MCF 10A (cell line): ENCODE results near the gene RMRP. TPM values are rescaled to one million over a fixed set of nuclear protein-coding genes. Genes with fewer than 3 reads are reported as not detected.

Experiments used
- BruUV-seq: library from RNA; stranded (reverse); fragments of 400-500 nt; replicated peaks from 2 replicates; lab custom pipeline; 2021; lab: Mats Ljungman, UMichigan
- CTCF ChIA-PET: fragments of 300-600 bp; sonication (Branson Sonifier 250); formaldehyde crosslinking; extraction: SDS; loops from one replicate; lab custom pipeline; 2021; ENCODE audit warnings: antibody characterized with exemption, inconsistent platforms; lab: Yijun Ruan, JAX
- POLR2A ChIA-PET: fragments of 300-600, 350-650 bp; sonication (Branson Sonifier 250); formaldehyde crosslinking; extraction: SDS; loops from one replicate; lab custom pipeline; 2020; ENCODE audit warnings: antibody characterized with exemption, inconsistent platforms; lab: Yijun Ruan, JAX
- DNase-seq: peaks from one replicate; pipeline ENCODE4 v3.0.0-alpha.2; 2018; ENCODE audit not compliant: unreplicated experiment
- H3K27ac Mint-ChIP-seq: one replicate; pipeline ENCODE4 v1.8.0; 2022; ENCODE audit warnings: mild to moderate bottlenecking, low read depth, mixed read lengths; ENCODE audit not compliant: unreplicated experiment
- H3K27me3 Mint-ChIP-seq: one replicate; pipeline ENCODE4 v1.8.0; 2022; ENCODE audit warnings: mixed read lengths; ENCODE audit not compliant: insufficient read depth, unreplicated experiment
- H3K36me3 Mint-ChIP-seq: one replicate; pipeline ENCODE4 v1.8.0; 2022; ENCODE audit warnings: mild to moderate bottlenecking, moderate library complexity, mixed read lengths; ENCODE audit not compliant: insufficient read depth, unreplicated experiment
- H3K4me1 Mint-ChIP-seq: one replicate; pipeline ENCODE4 v1.8.0; 2022; ENCODE audit warnings: mixed read lengths; ENCODE audit not compliant: insufficient read depth, unreplicated experiment
- H3K4me3 Mint-ChIP-seq: one replicate; pipeline ENCODE4 v1.8.0; 2022; ENCODE audit warnings: mild to moderate bottlenecking, moderate library complexity, mixed read lengths; ENCODE audit not compliant: unreplicated experiment
- H3K9me3 Mint-ChIP-seq: one replicate; pipeline ENCODE4 v1.8.0; 2022; ENCODE audit warnings: mixed read lengths; ENCODE audit not compliant: unreplicated experiment
- intact Hi-C: fragments of 100-400 bp; cut with micrococcal nuclease; formaldehyde crosslinking; loops from 2 replicates; pipeline ENCODE4 v1.14.1; 2022
- total RNA-seq: library from RNA; stranded (reverse); gene quantifications from 2 replicates; pipeline ENCODE4 v1.2.3, GENCODE V29; 2022
- TF ChIP-seq, protein P1 (sequence below): fragments of 200-600 bp; IDR thresholded peaks from one replicate; pipeline ENCODE4 v1.8.0; 2022; ENCODE audit warnings: antibody characterized with exemption, mild to moderate bottlenecking; ENCODE audit not compliant: unreplicated experiment

Gene RMRP
- total RNA-seq, 1 experiment from 2014 or later = 13,245 TPM

DNA sequence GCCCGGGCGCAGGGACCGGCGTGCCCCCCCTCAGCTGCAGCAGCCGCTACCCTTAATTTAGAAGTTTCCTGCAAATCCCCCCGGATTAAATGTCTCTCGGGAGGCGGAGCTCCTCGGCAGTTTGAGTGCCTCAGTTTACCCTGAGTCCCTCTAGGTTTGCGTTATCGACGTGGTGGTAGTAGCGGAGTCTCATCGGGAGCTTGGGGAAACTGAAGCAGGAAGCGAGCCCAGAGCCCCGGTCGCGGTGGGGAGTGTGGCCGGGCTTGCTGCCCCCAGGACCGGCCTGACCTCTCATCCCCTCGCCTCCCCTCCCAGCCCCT is 32.4 kb upstream of the RMRP start:
- H3K9me3 Mint-ChIP-seq = no peaks in the 10 kb centered on the region
- DNase-seq = peak; percentile 30
- ChIA-PET POLR2A (interaction anchor here (1.2 to 5.4 kb wide), 12 partner anchors 11 to 93 kb away, joined by 3 to 38 read pairs (median 5); partner anchors contain the start of genes ARHGEF39, CCDC107, CREB3 and RMRP), CTCF (interaction anchor here (0.6 to 8.1 kb wide), 5 partner anchors 8 to 44 kb away, joined by 3 to 155 read pairs (median 4); no protein-coding TSS in a partner anchor)
- H3K4me1 Mint-ChIP-seq = peaks cover 24% of the 10 kb centered on the region
- TF ChIP-seq, protein P1, sequence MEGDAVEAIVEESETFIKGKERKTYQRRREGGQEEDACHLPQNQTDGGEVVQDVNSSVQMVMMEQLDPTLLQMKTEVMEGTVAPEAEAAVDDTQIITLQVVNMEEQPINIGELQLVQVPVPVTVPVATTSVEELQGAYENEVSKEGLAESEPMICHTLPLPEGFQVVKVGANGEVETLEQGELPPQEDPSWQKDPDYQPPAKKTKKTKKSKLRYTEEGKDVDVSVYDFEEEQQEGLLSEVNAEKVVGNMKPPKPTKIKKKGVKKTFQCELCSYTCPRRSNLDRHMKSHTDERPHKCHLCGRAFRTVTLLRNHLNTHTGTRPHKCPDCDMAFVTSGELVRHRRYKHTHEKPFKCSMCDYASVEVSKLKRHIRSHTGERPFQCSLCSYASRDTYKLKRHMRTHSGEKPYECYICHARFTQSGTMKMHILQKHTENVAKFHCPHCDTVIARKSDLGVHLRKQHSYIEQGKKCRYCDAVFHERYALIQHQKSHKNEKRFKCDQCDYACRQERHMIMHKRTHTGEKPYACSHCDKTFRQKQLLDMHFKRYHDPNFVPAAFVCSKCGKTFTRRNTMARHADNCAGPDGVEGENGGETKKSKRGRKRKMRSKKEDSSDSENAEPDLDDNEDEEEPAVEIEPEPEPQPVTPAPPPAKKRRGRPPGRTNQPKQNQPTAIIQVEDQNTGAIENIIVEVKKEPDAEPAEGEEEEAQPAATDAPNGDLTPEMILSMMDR = no peak
- no TSS peak for BruUV-seq
- peak overlapping the region; percentile 79 for H3K4me3 Mint-ChIP-seq
- H3K27me3 Mint-ChIP-seq = no peaks in the 10 kb centered on the region
- H3K36me3 Mint-ChIP-seq = peaks cover 18% of the 10 kb centered on the region
- H3K27ac Mint-ChIP-seq = peak overlapping the region; percentile 72
- intact Hi-C loops = no loop called here

DNA sequence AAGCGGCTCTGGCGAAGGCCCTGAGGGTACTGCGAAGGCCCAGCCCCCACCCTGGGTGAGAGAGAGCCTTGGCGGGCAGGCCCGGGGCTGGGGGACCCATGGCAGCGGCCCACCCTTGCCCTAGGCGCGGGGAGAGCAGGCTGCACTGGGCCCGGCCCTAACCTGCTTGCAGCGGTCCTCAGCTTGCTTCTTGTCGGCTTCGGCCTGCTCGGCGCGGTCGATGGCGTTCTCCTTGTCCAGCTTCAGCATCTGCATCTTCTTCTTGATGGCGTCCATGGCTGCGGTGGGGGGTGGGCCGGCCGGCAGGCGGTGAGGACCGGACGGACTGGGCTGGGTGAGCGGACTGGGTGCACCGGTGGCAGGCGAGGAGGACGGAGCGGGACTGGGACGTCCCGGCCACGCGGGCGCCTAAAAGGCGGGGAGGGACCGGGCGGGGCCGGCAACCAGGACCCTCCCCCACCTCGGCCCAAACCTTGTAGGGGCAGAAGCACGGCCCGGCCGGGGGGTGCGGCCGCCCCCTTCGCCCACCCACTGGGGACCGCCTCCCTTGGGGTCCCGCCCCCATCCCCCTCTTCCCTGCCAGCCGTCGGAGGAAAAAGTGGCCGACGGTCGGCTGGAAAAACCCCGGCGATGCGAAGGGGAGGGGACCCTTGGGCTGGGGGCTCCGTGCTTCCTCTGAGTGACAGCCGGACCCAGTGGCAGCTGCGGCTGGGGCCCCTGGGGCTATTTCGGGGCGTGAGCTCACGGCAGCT is 31.9 kb upstream of the RMRP start, which contains the start of gene TPM2:
Gene TPM2 (minus strand): TSS at position 384 of the 752 bp plus-strand sequence. CDS start 108 bp downstream, at position 276.
- peak within 1 kb of the TSS; percentile 79 for H3K4me3 Mint-ChIP-seq
- TF ChIP-seq, protein P1 = no peak
- CTCF ChIA-PET = interaction anchor here (0.6 to 2.4 kb wide), 8 partner anchors 9 to 44 kb away, joined by 3 to 12 read pairs (median 6); partner anchors contain the start of genes CCDC107 and RMRP
- POLR2A ChIA-PET = interaction anchor here (1.2 to 5.4 kb wide), 12 partner anchors 10 to 109 kb away, joined by 3 to 38 read pairs (median 4); partner anchors contain the start of genes ARHGEF39, CCDC107, CREB3 and RMRP
- H3K27ac Mint-ChIP-seq = peak within 1 kb of the TSS; percentile 72
- BruUV-seq = TSS peak; percentile 57
- intact Hi-C loops = loop anchor here (2.0 kb wide), 1 partner anchor 31 kb away; the partner anchor contains the start of genes CCDC107 and RMRP
- no peaks in the 10 kb centered on the region for H3K9me3 Mint-ChIP-seq
- H3K36me3 Mint-ChIP-seq = peaks cover 24% of the 10 kb centered on the region
- peaks cover 24% of the 10 kb centered on the region for H3K4me1 Mint-ChIP-seq
- no peaks in the 10 kb centered on the region for H3K27me3 Mint-ChIP-seq
- peak; percentile 70 for DNase-seq

DNA sequence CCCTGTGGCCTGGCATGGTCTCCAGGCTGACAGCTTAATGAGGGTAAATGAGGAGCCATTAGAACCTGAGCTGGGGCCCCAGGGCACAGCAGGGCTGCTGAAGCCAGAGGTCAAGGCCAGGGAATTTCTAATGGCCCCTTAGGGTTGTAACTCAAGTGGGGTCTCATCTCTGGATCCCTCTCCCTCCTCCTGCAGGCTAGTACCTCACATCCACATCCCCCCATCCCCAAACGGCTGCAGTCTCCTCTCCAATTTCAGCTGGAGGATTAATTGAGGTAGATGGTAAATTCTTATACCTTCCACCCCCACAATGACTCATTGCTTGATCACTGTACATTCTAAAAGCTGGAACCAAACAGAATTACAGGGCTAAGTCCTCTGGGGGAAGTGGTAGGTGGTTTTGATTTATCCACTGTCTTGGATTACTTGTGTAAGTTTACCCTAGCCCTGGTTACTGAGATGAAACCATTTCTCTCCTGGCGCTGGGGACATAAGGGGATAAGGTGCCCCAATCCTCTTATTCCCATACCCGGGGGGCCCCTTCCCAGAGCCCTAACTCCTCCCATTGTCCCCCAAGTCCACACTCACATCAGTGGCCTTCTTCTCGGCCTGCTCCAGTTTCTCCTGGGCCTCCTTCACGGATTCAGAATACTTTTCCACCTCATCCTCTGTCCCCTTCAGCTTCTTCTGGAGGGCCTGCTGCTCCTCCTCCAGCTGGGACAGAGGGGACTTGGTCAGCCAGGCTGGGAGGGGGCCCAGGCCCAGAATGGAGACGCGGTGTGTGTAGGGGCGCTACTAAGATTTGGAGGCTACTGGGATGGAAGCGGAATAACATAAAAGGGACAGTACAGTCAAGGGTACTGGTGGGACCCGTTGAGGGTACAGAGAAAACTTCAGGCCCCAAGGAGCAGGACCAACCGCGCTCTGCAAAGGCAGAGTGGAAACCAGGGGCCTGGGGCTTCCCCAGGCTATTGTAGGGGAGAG is 31.0 kb upstream of the RMRP start:
- H3K4me1 Mint-ChIP-seq = peaks cover 24% of the 10 kb centered on the region
- peak overlapping the region; percentile 72 for H3K27ac Mint-ChIP-seq
- peak overlapping the region; percentile 79 for H3K4me3 Mint-ChIP-seq
- H3K9me3 Mint-ChIP-seq = no peaks in the 10 kb centered on the region
- peak; percentile 86 for DNase-seq
- TF ChIP-seq, protein P1 = no peak
- H3K36me3 Mint-ChIP-seq = peaks cover 29% of the 10 kb centered on the region
- ChIA-PET POLR2A (interaction anchor here (0.6 to 5.4 kb wide), 13 partner anchors 9 to 124 kb away, joined by 3 to 38 read pairs (median 5); partner anchors contain the start of genes ARHGEF39, CA9, CCDC107 and CREB3), CTCF (interaction anchor here (0.5 to 2.4 kb wide), 11 partner anchors 8 to 1017 kb away, joined by 3 to 12 read pairs (median 5); partner anchors contain the start of genes CCDC107 and RMRP)
- intact Hi-C loops = loop anchor here (1.0 to 2.0 kb wide), 2 partner anchors 30 to 43 kb away; partner anchors contain the start of genes CCDC107, CREB3, RMRP and TLN1
- BruUV-seq = TSS peak; percentile 24
- H3K27me3 Mint-ChIP-seq = no peaks in the 10 kb centered on the region
